HUES48 (cell line): ENCODE results near the gene CALU.

Source experiments
- H3K27ac ChIP-seq: one replicate; pipeline ENCODE4 v1.7.0; 2013; ENCODE audit warnings: low read depth, low read length, inconsistent platforms
- H3K27me3 ChIP-seq: 2 replicates; pipeline ENCODE4 v1.6.1; 2013; ENCODE audit warnings: mild to moderate bottlenecking, low read length; ENCODE audit not compliant: control insufficient read depth, insufficient read depth
- H3K36me3 ChIP-seq: 2 replicates; pipeline ENCODE4 v1.6.1; 2013; ENCODE audit warnings: low read length; ENCODE audit not compliant: control insufficient read depth, insufficient read depth
- H3K4me1 ChIP-seq: 2 replicates; pipeline ENCODE4 v1.6.1; 2013; ENCODE audit warnings: mild to moderate bottlenecking, low read length; ENCODE audit not compliant: control insufficient read depth, insufficient read depth
- H3K4me3 ChIP-seq: 2 replicates; pipeline ENCODE4 v1.5.1; 2013; ENCODE audit warnings: mild to moderate bottlenecking, low read depth, low read length
- H3K9ac ChIP-seq: 2 replicates; pipeline ENCODE4 v1.6.1; 2013; ENCODE audit warnings: mild to moderate bottlenecking, low read depth, low read length, moderate library complexity
- H3K9me3 ChIP-seq: 2 replicates; pipeline ENCODE4 v1.6.1; 2013; ENCODE audit warnings: low read length; ENCODE audit not compliant: control insufficient read depth, insufficient read depth

Gene CALU

GRCh38 chr7:128724743-128725142 is 14.4 kb upstream of the CALU start:
- no peaks in the 10 kb centered on the region for H3K27me3 ChIP-seq
- no peaks in the 10 kb centered on the region for H3K36me3 ChIP-seq
- no peaks in the 10 kb centered on the region for H3K4me1 ChIP-seq
- no peak overlapping the region for H3K4me3 ChIP-seq
- no peak overlapping the region for H3K9ac ChIP-seq
- no peaks in the 10 kb centered on the region for H3K9me3 ChIP-seq
- no peak overlapping the region for H3K27ac ChIP-seq

GRCh38 chr7:128725531-128725930 is 13.6 kb upstream of the CALU start:
- Histone ChIP-seq H3K9me3 (no peaks in the 10 kb centered on the region), H3K4me3 (no peak overlapping the region), H3K27me3 (no peaks in the 10 kb centered on the region), H3K27ac (no peak overlapping the region), H3K9ac (no peak overlapping the region), H3K36me3 (no peaks in the 10 kb centered on the region), H3K4me1 (no peaks in the 10 kb centered on the region)

GRCh38 chr7:128726059-128726736 is 13.0 kb upstream of the CALU start:
- H3K27ac ChIP-seq = no peak overlapping the region
- H3K9me3 ChIP-seq = no peaks in the 10 kb centered on the region
- no peaks in the 10 kb centered on the region for H3K27me3 ChIP-seq
- no peaks in the 10 kb centered on the region for H3K4me1 ChIP-seq
- no peaks in the 10 kb centered on the region for H3K36me3 ChIP-seq
- H3K9ac ChIP-seq = no peak overlapping the region
- H3K4me3 ChIP-seq = no peak overlapping the region

GRCh38 chr7:128726737-128727072 is 12.5 kb upstream of the CALU start:
- Histone ChIP-seq H3K27me3 (no peaks in the 10 kb centered on the region), H3K27ac (no peak overlapping the region), H3K36me3 (no peaks in the 10 kb centered on the region), H3K4me1 (no peaks in the 10 kb centered on the region), H3K4me3 (no peak overlapping the region), H3K9ac (no peak overlapping the region), H3K9me3 (no peaks in the 10 kb centered on the region)

- Histone ChIP-seq H3K27ac (no peak overlapping the region), H3K9me3 (no peaks in the 10 kb centered on the region), H3K9ac (no peak overlapping the region), H3K36me3 (no peaks in the 10 kb centered on the region), H3K4me1 (no peaks in the 10 kb centered on the region), H3K27me3 (no peaks in the 10 kb centered on the region), H3K4me3 (no peak overlapping the region)
Measured at GRCh38 chr7:128727239-128727638, 11.9 kb upstream of the CALU start.

GRCh38 chr7:128728598-128728997 is 10.6 kb upstream of the CALU start:
- Histone ChIP-seq H3K4me3 (no peak overlapping the region), H3K9me3 (no peaks in the 10 kb centered on the region), H3K36me3 (no peaks in the 10 kb centered on the region), H3K27ac (no peak overlapping the region), H3K9ac (no peak overlapping the region), H3K27me3 (no peaks in the 10 kb centered on the region), H3K4me1 (no peaks in the 10 kb centered on the region)

- Histone ChIP-seq H3K9me3 (no peaks in the 10 kb centered on the region), H3K36me3 (no peaks in the 10 kb centered on the region), H3K27ac (no peak overlapping the region), H3K27me3 (no peaks in the 10 kb centered on the region), H3K4me1 (no peaks in the 10 kb centered on the region), H3K9ac (no peak overlapping the region), H3K4me3 (no peak overlapping the region)
Measured at GRCh38 chr7:128729494-128729893, 9.7 kb upstream of the CALU start.

GRCh38 chr7:128731184-128731583 is 8.0 kb upstream of the CALU start:
- no peaks in the 10 kb centered on the region for H3K27me3 ChIP-seq
- no peak overlapping the region for H3K9ac ChIP-seq
- H3K4me3 ChIP-seq = no peak overlapping the region
- H3K36me3 ChIP-seq = no peaks in the 10 kb centered on the region
- no peaks in the 10 kb centered on the region for H3K4me1 ChIP-seq
- H3K9me3 ChIP-seq = no peaks in the 10 kb centered on the region
- no peak overlapping the region for H3K27ac ChIP-seq

GRCh38 chr7:128732521-128733277 is 6.5 kb upstream of the CALU start:
- Histone ChIP-seq H3K9ac (no peak overlapping the region), H3K27me3 (no peaks in the 10 kb centered on the region), H3K36me3 (no peaks in the 10 kb centered on the region), H3K27ac (no peak overlapping the region), H3K4me1 (no peaks in the 10 kb centered on the region), H3K4me3 (no peak overlapping the region), H3K9me3 (no peaks in the 10 kb centered on the region)

- Histone ChIP-seq H3K9me3 (no peaks in the 10 kb centered on the region), H3K36me3 (no peaks in the 10 kb centered on the region), H3K4me3 (no peak overlapping the region), H3K4me1 (no peaks in the 10 kb centered on the region), H3K9ac (no peak overlapping the region), H3K27me3 (no peaks in the 10 kb centered on the region), H3K27ac (no peak overlapping the region)
Measured at GRCh38 chr7:128733278-128733645, 5.9 kb upstream of the CALU start.

GRCh38 chr7:128734890-128735289 is 4.3 kb upstream of the CALU start:
- Histone ChIP-seq H3K36me3 (no peaks in the 10 kb centered on the region), H3K27ac (no peak overlapping the region), H3K27me3 (no peaks in the 10 kb centered on the region), H3K4me1 (peaks cover 3% of the 10 kb centered on the region; the same call in 1 of the 2 replicates), H3K4me3 (no peak overlapping the region), H3K9ac (no peak overlapping the region), H3K9me3 (no peaks in the 10 kb centered on the region)
